ENCODE results near the gene ZCCHC8.

Gene ZCCHC8

DNA sequence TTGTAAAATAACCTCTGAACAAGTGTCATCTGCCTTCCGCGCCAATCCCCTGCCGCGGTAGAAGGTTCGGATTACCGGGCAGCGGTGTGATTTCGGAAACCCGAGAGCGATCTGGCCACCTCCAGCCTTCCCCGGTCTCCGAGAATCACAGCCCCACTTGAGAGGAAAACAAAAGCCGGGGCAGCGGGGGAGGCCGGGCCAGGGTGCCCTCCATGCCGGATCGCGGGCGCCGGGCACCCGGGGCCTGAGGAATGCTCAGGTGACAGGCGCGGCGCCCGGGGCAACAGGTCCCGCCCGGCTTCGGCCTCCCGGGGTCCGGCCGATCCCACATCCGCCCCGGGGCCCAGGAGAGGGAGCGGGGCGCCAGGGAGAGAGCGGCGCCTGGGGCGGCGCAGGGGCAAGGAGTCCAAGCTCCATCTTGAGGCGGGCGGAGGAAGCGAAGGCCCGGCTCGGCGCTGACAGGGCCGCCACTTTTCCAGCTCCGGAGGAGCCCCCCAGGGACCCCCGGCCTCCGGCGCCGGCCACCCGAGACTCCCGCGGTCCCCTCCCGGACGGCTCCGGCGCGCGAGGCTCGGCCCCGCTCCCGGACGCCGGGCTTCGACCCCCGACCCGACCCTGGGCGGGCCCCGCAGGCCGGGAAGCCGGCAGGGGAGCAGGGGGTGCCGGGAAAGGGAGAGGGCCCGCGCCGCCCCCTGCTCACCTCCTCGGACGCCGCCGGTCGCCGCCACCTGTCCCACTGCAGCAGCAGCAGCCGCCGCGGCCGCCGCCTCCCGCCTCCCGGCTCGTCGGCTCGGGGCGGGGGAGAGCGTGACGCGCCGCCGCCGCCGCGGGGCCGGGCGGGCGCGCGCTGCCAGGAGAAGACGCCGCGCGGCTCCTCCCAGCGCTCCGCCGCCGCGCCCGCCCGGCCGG lies 78.7 kb downstream of the ZCCHC8 start, which contains the start of gene CLIP1:
Gene CLIP1 (minus strand): TSS at position 849 of the 909 bp plus-strand sequence. CDS start 42,217 bp downstream, outside the sequence.
- DNase-seq = peak; percentile 30 to 50 (median 43)

Data from activated CD4-positive, CD25-positive, alpha-beta regulatory T cell (primary cell).